Loucy (cell line): ENCODE results near the gene VMAC.

Experiments used
- H2AFZ ChIP-seq: fragments of 200-600 bp; sonication (generic); 2 replicates; pipeline ENCODE4 v1.6.0; 2016; ENCODE audit warnings: antibody characterized with exemption, mild to moderate bottlenecking, low read length, moderate library complexity
- H3F3A ChIP-seq: fragments of 200-600 bp; 2 replicates; pipeline ENCODE4 v1.6.0; 2016; ENCODE audit warnings: antibody characterized with exemption, low read depth, mild to moderate bottlenecking
- H3K27me3 ChIP-seq: fragments of 200-600 bp; sonication (generic); 2 replicates; pipeline ENCODE4 v1.6.1; 2014; ENCODE audit warnings: low read length, mild to moderate bottlenecking; ENCODE audit not compliant: insufficient read depth, poor library complexity, severe bottlenecking
- H3K36me3 ChIP-seq: fragments of 200-600 bp; sonication (generic); 2 replicates; pipeline ENCODE4 v1.6.1; 2016; ENCODE audit warnings: low read length; ENCODE audit not compliant: insufficient read depth
- H3K4me1 ChIP-seq: fragments of 200-600 bp; sonication (generic); 2 replicates; pipeline ENCODE4 v1.5.1; 2014; ENCODE audit warnings: low read length, mild to moderate bottlenecking; ENCODE audit not compliant: insufficient read depth, poor library complexity, severe bottlenecking
- H3K4me2 ChIP-seq: fragments of 200-600 bp; sonication (generic); 2 replicates; pipeline ENCODE4 v1.6.0; 2014; ENCODE audit warnings: antibody characterized with exemption, low read length, low read depth, mild to moderate bottlenecking; ENCODE audit not compliant: poor library complexity, severe bottlenecking
- H3K4me3 ChIP-seq: fragments of 200-600 bp; sonication (generic); 2 replicates; pipeline ENCODE4 v1.5.1; 2014; ENCODE audit warnings: low read length, mild to moderate bottlenecking, mixed read lengths; ENCODE audit not compliant: poor library complexity, severe bottlenecking
- H3K79me2 ChIP-seq: fragments of 200-600 bp; sonication (generic); 2 replicates; pipeline ENCODE4 v1.6.1; 2014; ENCODE audit warnings: low read length; ENCODE audit not compliant: insufficient read depth
- H3K9ac ChIP-seq: fragments of 200-600 bp; sonication (generic); 2 replicates; pipeline ENCODE4 v1.6.0; 2014; ENCODE audit warnings: mild to moderate bottlenecking, low read depth, low read length, moderate library complexity; ENCODE audit not compliant: poor library complexity, severe bottlenecking
- H3K9me2 ChIP-seq: fragments of 200-600 bp; sonication (generic); replicated peaks from 2 replicates; pipeline ENCODE4 v1.6.1; 2016; ENCODE audit warnings: low read depth, low read length, mixed read lengths
- H3K9me3 ChIP-seq: fragments of 200-600 bp; sonication (generic); 2 replicates; pipeline ENCODE4 v1.6.1; 2014; ENCODE audit warnings: mild to moderate bottlenecking, antibody characterized with exemption, low read length, low read depth; ENCODE audit not compliant: insufficient read depth
- H4K20me1 ChIP-seq: fragments of 200-600 bp; sonication (generic); 2 replicates; pipeline ENCODE4 v1.6.0; 2014; ENCODE audit warnings: antibody characterized with exemption, low read length, mild to moderate bottlenecking; ENCODE audit not compliant: insufficient read depth, poor library complexity, severe bottlenecking
- EZH2phosphoT487 ChIP-seq: fragments of 200-600 bp; IDR thresholded peaks from 2 replicates; pipeline ENCODE4 v1.6.1; 2018; ENCODE audit warnings: antibody characterized with exemption, mild to moderate bottlenecking, moderate library complexity, borderline replicate concordance
- TF ChIP-seq, protein P1 (sequence below): fragments of 200-600 bp; sonication (generic); conservative IDR thresholded peaks from 2 replicates; pipeline ENCODE4 v1.5.1; 2014; ENCODE audit warnings: mild to moderate bottlenecking, antibody characterized with exemption, low read length

VMAC gene

DNA sequence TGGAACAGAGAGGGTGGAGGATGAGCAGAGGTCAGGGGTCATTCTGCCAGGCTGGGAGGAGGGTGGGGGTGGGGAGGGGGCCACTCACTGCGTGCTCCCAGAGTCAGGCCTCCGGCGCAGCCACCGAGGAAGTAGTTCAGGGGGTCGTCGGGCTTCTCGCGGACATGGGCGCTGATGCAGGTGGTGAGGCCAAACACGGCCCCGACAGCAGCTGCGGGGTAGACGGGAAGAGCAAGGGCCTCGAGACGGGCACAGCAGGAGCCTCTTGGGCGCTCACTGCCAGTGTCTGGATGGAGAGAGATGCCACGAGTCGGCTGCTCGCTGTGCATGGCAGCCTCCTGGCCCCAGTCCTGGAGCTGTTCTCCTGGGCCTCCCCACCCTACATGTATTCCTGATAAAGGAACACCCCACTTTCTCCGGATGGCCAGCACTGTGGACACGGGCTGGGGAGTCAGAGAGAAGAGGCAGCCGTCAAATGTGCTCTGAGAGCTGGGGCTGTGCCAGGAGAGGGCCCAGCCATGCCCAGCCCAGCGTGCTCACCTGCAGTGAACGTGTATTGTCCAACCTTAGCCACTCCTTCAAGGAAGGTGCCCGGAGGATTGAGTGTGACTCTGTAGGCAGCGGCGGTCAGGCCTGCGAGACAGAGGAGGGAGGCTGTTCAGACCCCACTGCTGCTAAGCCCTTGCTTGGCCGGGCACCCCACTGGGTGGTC, 8.2 kb upstream of the VMAC start:
- no peak for TF ChIP-seq EZH2phosphoT487
- TF ChIP-seq, protein P1, sequence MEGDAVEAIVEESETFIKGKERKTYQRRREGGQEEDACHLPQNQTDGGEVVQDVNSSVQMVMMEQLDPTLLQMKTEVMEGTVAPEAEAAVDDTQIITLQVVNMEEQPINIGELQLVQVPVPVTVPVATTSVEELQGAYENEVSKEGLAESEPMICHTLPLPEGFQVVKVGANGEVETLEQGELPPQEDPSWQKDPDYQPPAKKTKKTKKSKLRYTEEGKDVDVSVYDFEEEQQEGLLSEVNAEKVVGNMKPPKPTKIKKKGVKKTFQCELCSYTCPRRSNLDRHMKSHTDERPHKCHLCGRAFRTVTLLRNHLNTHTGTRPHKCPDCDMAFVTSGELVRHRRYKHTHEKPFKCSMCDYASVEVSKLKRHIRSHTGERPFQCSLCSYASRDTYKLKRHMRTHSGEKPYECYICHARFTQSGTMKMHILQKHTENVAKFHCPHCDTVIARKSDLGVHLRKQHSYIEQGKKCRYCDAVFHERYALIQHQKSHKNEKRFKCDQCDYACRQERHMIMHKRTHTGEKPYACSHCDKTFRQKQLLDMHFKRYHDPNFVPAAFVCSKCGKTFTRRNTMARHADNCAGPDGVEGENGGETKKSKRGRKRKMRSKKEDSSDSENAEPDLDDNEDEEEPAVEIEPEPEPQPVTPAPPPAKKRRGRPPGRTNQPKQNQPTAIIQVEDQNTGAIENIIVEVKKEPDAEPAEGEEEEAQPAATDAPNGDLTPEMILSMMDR, result no peak
- Histone ChIP-seq H3F3A (no peaks in the 10 kb centered on the region), H3K36me3 (peaks cover 18% of the 10 kb centered on the region; the same call in 1 of the 2 replicates), H3K79me2 (peaks cover 36% of the 10 kb centered on the region), H4K20me1 (peaks cover 14% of the 10 kb centered on the region), H3K9ac (no peak overlapping the region), H3K9me3 (no peaks in the 10 kb centered on the region), H3K9me2 (no peaks in the 10 kb centered on the region), H2AFZ (no peak overlapping the region), H3K4me1 (peaks cover 8% of the 10 kb centered on the region), H3K27me3 (no peaks in the 10 kb centered on the region), H3K4me3 (no peak overlapping the region), H3K4me2 (no peak overlapping the region)

- peaks cover 19% of the 10 kb centered on the region for H4K20me1 ChIP-seq
These were observed 7.3 kb upstream of the VMAC start for GRCh38 chr19:5897189-5897969.

DNA sequence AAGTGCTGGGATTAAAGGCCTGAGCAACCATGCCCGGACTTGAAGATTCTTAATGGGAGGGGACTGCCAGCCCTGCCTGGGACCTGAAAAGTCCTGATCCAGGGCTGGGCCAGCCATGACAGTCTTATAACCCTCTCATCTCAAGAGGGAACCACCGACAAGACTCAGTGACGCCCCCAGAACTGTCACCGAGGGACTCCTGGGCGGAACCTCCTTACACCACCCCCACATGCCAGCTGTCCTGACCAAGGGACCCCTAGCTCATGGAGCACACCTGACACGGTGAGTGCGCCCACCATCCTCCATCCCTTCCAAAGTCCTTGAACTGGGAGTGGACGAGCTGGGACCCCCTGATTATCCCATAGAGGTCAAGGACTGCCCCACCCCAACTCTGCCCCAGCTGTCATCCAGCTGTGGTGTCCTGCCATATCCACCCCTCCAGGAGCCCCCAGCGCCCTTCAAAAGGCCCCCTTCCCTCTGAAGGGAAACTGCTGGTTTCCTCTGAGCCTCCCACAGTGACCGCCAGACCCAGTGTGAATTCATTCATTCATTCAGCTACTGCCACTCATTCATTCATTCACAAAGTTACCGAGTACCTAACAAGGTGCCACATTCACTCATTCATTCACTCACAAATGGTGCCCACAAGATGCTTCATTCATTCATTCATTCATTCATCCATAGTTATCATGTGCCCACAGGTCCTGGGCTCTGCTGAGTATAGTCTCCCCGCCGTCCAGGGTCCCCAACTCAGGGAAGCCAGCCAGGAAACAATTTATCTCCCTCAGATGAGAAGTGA, 4.7 kb upstream of the VMAC start:
- Histone ChIP-seq H3K79me2 (peaks cover 55% of the 10 kb centered on the region), H3K4me1 (peaks cover 18% of the 10 kb centered on the region), H2AFZ (no peak overlapping the region), H3K9me2 (no peaks in the 10 kb centered on the region), H3K9ac (peak overlapping the region; percentile 24), H3K4me3 (no peak overlapping the region), H3K27me3 (no peaks in the 10 kb centered on the region), H3K36me3 (peaks cover 18% of the 10 kb centered on the region; the same call in 1 of the 2 replicates), H4K20me1 (peaks cover 30% of the 10 kb centered on the region), H3K4me2 (peak overlapping the region; percentile 21), H3K9me3 (no peaks in the 10 kb centered on the region), H3F3A (no peaks in the 10 kb centered on the region)
- no peak for TF ChIP-seq EZH2phosphoT487
- TF ChIP-seq, protein P1, result no peak

More at GRCh38 chr19:5897189-5897969, 7.3 kb upstream of the VMAC start:
- no peak overlapping the region for H3K4me3 ChIP-seq
- no peaks in the 10 kb centered on the region for H3K9me2 ChIP-seq
- H3K36me3 ChIP-seq, result peaks cover 18% of the 10 kb centered on the region; the same call in 1 of the 2 replicates
- H3K79me2 ChIP-seq, result peaks cover 43% of the 10 kb centered on the region
- H3K9me3 ChIP-seq, result no peaks in the 10 kb centered on the region
- TF ChIP-seq, protein P1, result peak; percentile 32
- no peak for TF ChIP-seq EZH2phosphoT487
- H3K9ac ChIP-seq, result no peak overlapping the region
- peaks cover 11% of the 10 kb centered on the region for H3K4me1 ChIP-seq
- no peak overlapping the region for H2AFZ ChIP-seq
- no peaks in the 10 kb centered on the region for H3F3A ChIP-seq
- no peak overlapping the region for H3K4me2 ChIP-seq
- H3K27me3 ChIP-seq, result no peaks in the 10 kb centered on the region
